Measurements from ENCODE around the gene IGF2BP2. TPM values are rescaled to one million over a fixed set of nuclear protein-coding genes. Genes with fewer than 3 reads are reported as not detected.

IGF2BP2 gene
- total and polyA plus RNA-seq, 10 donors, result 1.1 to 21.1 (median 12.0) TPM

DNA sequence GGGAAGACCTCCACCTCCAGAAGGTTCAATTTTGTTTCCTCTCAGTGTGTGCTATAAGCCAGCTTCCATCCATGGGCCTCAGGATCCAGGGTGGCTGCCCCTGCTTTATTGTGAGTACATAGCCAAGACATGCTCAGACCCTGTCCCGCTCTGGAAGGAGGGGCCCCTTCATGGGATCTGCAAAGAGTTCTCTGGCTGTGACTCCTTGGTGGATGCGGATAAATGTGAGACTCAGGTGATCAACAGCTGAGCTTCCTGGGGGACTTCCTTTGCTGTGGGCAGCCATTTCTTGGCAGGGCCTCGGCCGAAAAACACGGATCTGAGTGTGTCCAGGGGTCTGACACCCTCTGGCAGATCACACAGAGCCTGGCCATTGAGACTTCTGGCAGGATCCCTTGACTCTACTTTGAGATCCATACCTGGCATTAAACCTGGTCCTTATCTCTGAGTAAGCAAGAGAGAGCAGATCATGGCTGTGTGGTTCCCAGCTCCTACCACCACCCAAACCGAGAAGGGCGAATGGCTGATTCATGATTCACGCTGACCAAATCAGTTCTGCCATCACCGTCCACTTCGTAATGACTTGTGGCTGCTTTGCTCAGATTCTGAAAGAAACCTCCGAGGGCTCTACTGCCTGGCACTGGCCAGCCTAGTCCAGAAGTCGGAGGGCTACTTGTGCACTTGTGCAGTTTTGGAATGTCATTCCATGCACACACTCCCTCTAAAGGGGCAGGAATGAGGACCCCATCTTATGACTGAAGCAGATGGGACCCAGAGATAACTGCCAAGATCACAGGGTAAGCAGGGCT lies 170.7 kb downstream of the IGF2BP2 start:
- Histone ChIP-seq H3K27me3 (replicated peaks in 1 of 7) (no peaks in the 10 kb centered on the region), H3K4me1 (peaks cover 0 to 5% (median 0%) of the 10 kb centered on the region in 6 donors), H3K9me3 (no peaks in the 10 kb centered on the region), H3K36me3 (no peaks in the 10 kb centered on the region), H3K27ac (no peak overlapping the region), H3K4me3 (no peak overlapping the region)
- no peak for DNase-seq
- intact Hi-C loops (cut with DNase I; ENCODE audit: low total_unique reads), result no loop called here
- TF ChIP-seq POLR2A (IDR thresholded peaks at IDR 0.05), result no peak
- TF ChIP-seq POLR2AphosphoS5 (IDR thresholded peaks at IDR 0.05), result no peak
- TF ChIP-seq, protein P1, sequence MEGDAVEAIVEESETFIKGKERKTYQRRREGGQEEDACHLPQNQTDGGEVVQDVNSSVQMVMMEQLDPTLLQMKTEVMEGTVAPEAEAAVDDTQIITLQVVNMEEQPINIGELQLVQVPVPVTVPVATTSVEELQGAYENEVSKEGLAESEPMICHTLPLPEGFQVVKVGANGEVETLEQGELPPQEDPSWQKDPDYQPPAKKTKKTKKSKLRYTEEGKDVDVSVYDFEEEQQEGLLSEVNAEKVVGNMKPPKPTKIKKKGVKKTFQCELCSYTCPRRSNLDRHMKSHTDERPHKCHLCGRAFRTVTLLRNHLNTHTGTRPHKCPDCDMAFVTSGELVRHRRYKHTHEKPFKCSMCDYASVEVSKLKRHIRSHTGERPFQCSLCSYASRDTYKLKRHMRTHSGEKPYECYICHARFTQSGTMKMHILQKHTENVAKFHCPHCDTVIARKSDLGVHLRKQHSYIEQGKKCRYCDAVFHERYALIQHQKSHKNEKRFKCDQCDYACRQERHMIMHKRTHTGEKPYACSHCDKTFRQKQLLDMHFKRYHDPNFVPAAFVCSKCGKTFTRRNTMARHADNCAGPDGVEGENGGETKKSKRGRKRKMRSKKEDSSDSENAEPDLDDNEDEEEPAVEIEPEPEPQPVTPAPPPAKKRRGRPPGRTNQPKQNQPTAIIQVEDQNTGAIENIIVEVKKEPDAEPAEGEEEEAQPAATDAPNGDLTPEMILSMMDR (IDR thresholded peaks at IDR 0.05 in 8 of 11, conservative IDR thresholded peaks at IDR 0.05 in 3 of 11), result no peak
- WGBS, 5 donors, result 93 to 97% (median 94%) methylated on average over 12 of the region's 12 CpGs

DNA sequence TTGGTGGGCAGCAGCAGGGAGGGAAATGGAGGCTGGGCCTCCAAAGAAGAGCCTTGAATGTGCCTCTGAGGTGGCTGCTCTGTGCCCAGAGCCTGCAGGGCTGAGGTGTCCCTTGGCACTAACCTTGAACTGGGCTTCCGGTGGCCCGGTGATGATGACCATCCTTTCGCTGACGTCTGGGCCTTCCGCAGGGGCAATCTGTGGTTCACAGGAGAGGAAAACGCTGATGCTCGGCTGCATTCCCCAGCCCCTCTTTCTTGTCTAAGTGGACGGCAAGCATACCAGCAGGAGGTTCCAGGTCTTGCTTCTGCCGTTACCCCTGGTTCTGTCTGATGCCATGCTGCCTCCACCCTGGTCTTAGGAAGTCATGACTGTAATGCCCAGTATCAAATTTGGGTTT lies 172.9 kb downstream of the IGF2BP2 start:
- DNase-seq, result no peak
- Histone ChIP-seq H3K36me3 (peaks cover 0 to 5% (median 0%) of the 10 kb centered on the region in 6 donors), H3K27me3 (replicated peaks in 1 of 7) (no peaks in the 10 kb centered on the region), H3K9me3 (no peaks in the 10 kb centered on the region), H3K4me1 (peaks cover 0 to 8% (median under 1%) of the 10 kb centered on the region in 6 donors), H3K4me3 (no peak overlapping the region), H3K27ac (no peak overlapping the region)
- TF ChIP-seq POLR2AphosphoS5 (IDR thresholded peaks at IDR 0.05) (no peak), POLR2A (IDR thresholded peaks at IDR 0.05) (no peak)
- TF ChIP-seq, protein P1 (IDR thresholded peaks at IDR 0.05 in 8 of 11, conservative IDR thresholded peaks at IDR 0.05 in 3 of 11), result no peak
- intact Hi-C loops (cut with DNase I; ENCODE audit: low total_unique reads), result no loop called here
- 79 to 95% (median 86%) methylated on average over 9 of the region's 9 CpGs for WGBS, 5 donors

DNA sequence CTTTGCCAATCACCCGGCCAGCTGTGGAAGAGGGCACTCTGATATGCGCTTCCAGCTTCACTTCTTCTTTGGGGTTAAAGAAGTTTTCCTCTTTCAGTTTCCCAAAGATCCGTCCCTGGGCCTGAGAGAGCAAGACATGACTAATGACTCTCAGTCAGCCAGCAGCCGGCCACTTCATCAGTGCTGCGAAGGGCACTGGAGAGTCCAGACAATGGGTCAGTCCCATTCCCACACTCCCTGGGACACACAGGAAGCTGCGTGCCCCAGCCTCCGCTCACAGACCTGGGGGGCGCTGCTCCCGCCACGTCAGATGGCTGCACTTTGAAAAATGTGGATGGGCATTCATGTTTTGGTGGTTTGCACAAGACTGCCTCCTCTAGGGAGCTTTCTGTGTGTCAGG lies 175.4 kb downstream of the IGF2BP2 start:
- H3K27ac ChIP-seq, result no peak overlapping the region
- DNase-seq, result no peak
- H3K9me3 ChIP-seq, result no peaks in the 10 kb centered on the region
- TF ChIP-seq, protein P1 (IDR thresholded peaks at IDR 0.05 in 8 of 11, conservative IDR thresholded peaks at IDR 0.05 in 3 of 11), result no peak
- TF ChIP-seq POLR2AphosphoS5 (IDR thresholded peaks at IDR 0.05), result no peak
- TF ChIP-seq POLR2A (IDR thresholded peaks at IDR 0.05), result no peak
- intact Hi-C loops (cut with DNase I; ENCODE audit: low total_unique reads), result no loop called here
- peaks cover 0 to 8% (median 0%) of the 10 kb centered on the region in 6 donors for H3K4me1 ChIP-seq
- H3K27me3 ChIP-seq (replicated peaks in 1 of 7), result no peaks in the 10 kb centered on the region
- 79 to 91% (median 86%) methylated on average over 7 to 10 of the region's 10 CpGs for WGBS, 5 donors
- no peak overlapping the region for H3K4me3 ChIP-seq
- peaks cover 0 to 29% (median 0%) of the 10 kb centered on the region in 6 donors for H3K36me3 ChIP-seq

DNA sequence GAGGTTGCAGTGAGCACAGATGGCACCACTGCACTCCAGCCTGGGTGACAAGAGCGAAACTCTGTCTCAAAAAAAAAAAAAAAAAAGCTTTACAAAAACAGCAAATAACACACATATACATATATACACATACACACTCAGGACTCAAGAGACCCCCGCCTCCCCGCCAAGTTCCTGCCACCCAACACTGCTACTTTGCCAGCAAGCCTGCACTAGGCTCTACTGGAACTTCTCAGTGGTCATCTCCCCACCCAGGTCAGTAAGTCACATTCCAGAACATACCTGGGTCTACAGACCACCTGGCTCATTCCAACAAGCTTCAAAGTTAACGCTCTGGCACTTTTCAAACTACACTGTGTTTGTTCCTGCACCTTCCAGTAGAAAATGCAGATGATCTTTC lies 176.4 kb downstream of the IGF2BP2 start:
- TF ChIP-seq POLR2AphosphoS5 (IDR thresholded peaks at IDR 0.05), result no peak
- TF ChIP-seq, protein P1 (IDR thresholded peaks at IDR 0.05 in 8 of 11, conservative IDR thresholded peaks at IDR 0.05 in 3 of 11), result no peak
- no peak for TF ChIP-seq POLR2A (IDR thresholded peaks at IDR 0.05)
- Histone ChIP-seq H3K4me3 (no peak overlapping the region), H3K4me1 (peaks cover 0 to 8% (median 0%) of the 10 kb centered on the region in 6 donors), H3K27ac (no peak overlapping the region), H3K9me3 (no peaks in the 10 kb centered on the region), H3K36me3 (peaks cover 0 to 29% (median 0%) of the 10 kb centered on the region in 6 donors), H3K27me3 (replicated peaks in 1 of 7) (no peaks in the 10 kb centered on the region)
- 90 to 97% (median 95%) methylated on average over 4 of the region's 4 CpGs for WGBS, 5 donors
- intact Hi-C loops (cut with DNase I; ENCODE audit: low total_unique reads), result no loop called here
- no peak for DNase-seq
